ENCODE data around the gene CNKSR3.

DNA sequence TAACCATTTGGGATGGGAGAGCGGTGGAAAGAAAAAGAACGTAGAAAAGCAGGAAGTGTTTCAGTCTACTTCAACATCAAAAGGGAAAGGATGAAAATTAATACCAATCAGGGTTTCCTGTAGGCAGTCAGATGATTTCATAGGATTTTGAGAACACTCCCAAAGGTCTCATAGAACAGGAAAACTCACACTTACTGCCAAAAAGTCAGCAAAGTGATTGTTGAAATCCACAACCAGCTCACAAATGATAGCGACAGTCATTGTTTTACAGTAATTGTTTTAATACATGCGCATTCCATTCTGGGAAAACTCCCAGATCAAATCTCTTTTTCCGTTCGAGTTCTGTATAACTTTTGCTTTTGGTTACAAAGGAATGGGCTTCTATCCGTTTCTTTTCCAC is 5.3 kb upstream of the CNKSR3 start:
- TF ChIP-seq CTCF (IDR thresholded peaks at IDR 0.05) (no peak), POLR2A (IDR thresholded peaks at IDR 0.05) (no peak)
